ENCODE measurements around the gene CIAO2A. TPM values are rescaled to one million over a fixed set of nuclear protein-coding genes. Genes with fewer than 3 reads are reported as not detected.
"Not testable (repeated sequence)": the region's sequence is repeated elsewhere in the genome, so short reads cannot be mapped to it uniquely, and the experiment has no call there.

The CIAO2A gene
- total and polyA plus RNA-seq, 12 donors = 36.4 to 118 (median 58.9) TPM

GRCh38 chr15:64090527-64090926, 3.1 kb downstream of the CIAO2A start:
- intact Hi-C loops (cut with DNase I) = loop anchor here in 4 of 10 donors (5.0 to 10.0 kb wide), 4 partner anchors 62 to 294 kb away; partner anchors contain the start of genes SNX22 (in 3 of the 4), PCLAF (in 1 of the 4) and TRIP4 (in 1 of the 4)
- Histone ChIP-seq H3K36me3 (peaks cover 0 to 48% (median 13%) of the 10 kb centered on the region in 9 donors), H3K27me3 (no peaks in the 10 kb centered on the region), H3K27ac (peak overlapping the region in 8 of 10 donors; percentile 24 to 96 (median 76)), H3K4me1 (peaks cover 6 to 66% (median 60%) of the 10 kb centered on the region in 9 donors), H3K4me3 (no peak overlapping the region), H3K9me3 (no peaks in the 10 kb centered on the region)
- ATAC-seq (no peak), DNase-seq (no peak)
- 69 to 78% methylated on average over 3 of the region's 3 CpGs for WGBS, 2 donors
- TF ChIP-seq CTCF (IDR thresholded peaks at IDR 0.05) = no peak

GRCh38 chr15:64089543-64090280, 3.9 kb downstream of the CIAO2A start:
- H3K27me3 ChIP-seq = no peaks in the 10 kb centered on the region
- peaks cover 0 to 56% (median 18%) of the 10 kb centered on the region in 9 donors for H3K36me3 ChIP-seq
- no peak for TF ChIP-seq CTCF (IDR thresholded peaks at IDR 0.05)
- no peaks in the 10 kb centered on the region for H3K9me3 ChIP-seq
- 72 to 81% methylated on average over 12 of the region's 12 CpGs for WGBS, 2 donors
- ATAC-seq (peak in 2 of 8 donors; percentile 16 to 26), DNase-seq (no peak)
- H3K27ac ChIP-seq = peak overlapping the region; percentile 24 to 96 (median 63)
- intact Hi-C loops (cut with DNase I) = loop anchor here in 4 of 10 donors (5.0 to 10.0 kb wide), 4 partner anchors 63 to 295 kb away; partner anchors contain the start of genes SNX22 (in 3 of the 4), PCLAF (in 1 of the 4) and TRIP4 (in 1 of the 4)
- H3K4me3 ChIP-seq = no peak overlapping the region
- H3K4me1 ChIP-seq = peaks cover 0 to 58% (median 52%) of the 10 kb centered on the region in 9 donors

- ATAC-seq = no peak
- no peaks in the 10 kb centered on the region for H3K4me1 ChIP-seq
- no peak for DNase-seq
- H3K36me3 ChIP-seq = peaks cover 0 to 98% (median 24%) of the 10 kb centered on the region in 9 donors
- intact Hi-C loops (cut with DNase I) = no loop called here
- 78 to 82% methylated on average over 3 of the region's 3 CpGs for WGBS, 2 donors
- H3K27ac ChIP-seq = no peak overlapping the region
- H3K4me3 ChIP-seq = no peak overlapping the region
- H3K9me3 ChIP-seq = no peaks in the 10 kb centered on the region
- no peak for TF ChIP-seq CTCF (IDR thresholded peaks at IDR 0.05)
- H3K27me3 ChIP-seq = no peaks in the 10 kb centered on the region
Measured at GRCh38 chr15:64082757-64083156, 10.9 kb downstream of the CIAO2A start.

GRCh38 chr15:64073496-64073895, 20.1 kb downstream of the CIAO2A start:
- H3K4me1 ChIP-seq = peaks cover 0 to 55% (median 18%) of the 10 kb centered on the region in 9 donors
- not testable (repeated sequence) for H3K27me3 ChIP-seq, H3K9me3 ChIP-seq, ATAC-seq, DNase-seq, H3K4me3 ChIP-seq
- peaks cover 0 to 55% (median 25%) of the 10 kb centered on the region in 9 donors for H3K36me3 ChIP-seq
- H3K27ac ChIP-seq = peak overlapping the region in 1 of 10 donors; percentile 11
- 96 to 97% methylated on average over 2 of the region's 2 CpGs for WGBS, 2 donors
- intact Hi-C loops (cut with DNase I) = loop anchor here in 2 of 10 donors (5.0 kb wide), 1 partner anchor 461 kb away; no protein-coding TSS in a partner anchor

Data from heart right ventricle (tissue), 16 donors.